ENCODE measurements around the gene TEAD1. TPM values are rescaled to one million over a fixed set of nuclear protein-coding genes. Genes with fewer than 3 reads are reported as not detected.
"Not testable (repeated sequence)": the region's sequence is repeated elsewhere in the genome, so short reads cannot be mapped to it uniquely, and the experiment has no call there.

Gene TEAD1
- total RNA-seq, 1 donor from 2014 or later = 25.7 TPM

DNA sequence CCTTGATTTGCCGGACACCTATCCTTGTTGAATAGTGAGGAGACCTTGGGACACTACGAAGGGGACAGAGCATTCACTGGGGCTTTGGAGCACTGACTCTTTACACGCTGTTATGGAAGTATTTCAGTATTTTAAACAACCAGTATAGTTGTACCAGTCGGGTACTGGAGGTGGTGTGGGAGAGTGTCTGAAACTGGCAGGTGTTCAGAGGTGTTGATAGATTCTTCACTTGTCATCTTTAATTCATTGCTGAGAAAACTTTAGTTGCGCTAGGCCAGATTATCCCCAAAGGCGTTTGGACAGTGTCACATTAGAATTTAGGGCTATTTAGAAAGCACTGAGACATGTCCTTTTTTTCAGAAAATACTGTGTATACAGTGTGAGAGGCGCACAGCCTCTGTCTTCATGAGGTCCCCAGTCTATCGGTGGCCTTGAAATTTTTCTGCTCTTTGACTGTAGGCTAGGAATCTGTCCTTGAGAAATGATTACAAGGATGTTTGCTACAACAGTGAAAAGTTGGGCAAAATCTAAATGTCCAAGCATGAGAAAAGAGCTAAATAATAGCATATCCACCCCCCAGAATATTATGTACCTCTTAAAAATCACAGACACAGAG is 69.7 kb downstream of the TEAD1 start:
- DNase-seq = no peak

DNA sequence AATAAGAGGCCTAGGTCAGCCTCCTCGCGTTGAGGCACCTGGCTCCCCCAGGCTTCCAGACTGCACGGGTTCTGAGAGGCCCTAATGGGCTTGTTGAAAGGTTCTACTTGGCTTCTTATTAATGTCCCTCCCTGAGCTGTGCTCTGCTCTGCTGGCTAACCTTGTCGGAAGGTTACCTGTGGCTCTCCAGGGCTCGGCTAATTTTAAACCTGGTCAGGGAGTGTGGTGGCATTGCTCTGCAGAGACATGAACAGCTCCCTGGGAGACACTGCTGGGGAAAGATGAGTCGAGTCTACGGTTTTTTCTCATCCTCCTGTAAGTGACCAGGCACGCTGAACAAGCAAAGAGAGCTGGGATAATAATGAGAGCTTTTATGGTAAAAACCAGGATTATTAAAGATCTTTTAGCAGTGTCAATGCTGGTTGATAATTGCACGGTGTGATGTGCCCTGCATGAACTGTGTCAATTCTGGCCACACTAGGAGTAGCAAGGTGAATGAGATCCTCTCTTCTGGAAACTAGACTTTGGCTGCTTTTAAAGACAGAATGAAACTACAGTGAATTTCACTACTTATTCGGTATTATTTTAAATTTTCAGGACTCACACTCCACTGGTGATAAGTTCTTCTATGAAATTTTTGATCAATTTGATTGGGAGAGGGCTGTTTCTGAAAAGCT is 70.7 kb downstream of the TEAD1 start:
- no peak for DNase-seq

DNA sequence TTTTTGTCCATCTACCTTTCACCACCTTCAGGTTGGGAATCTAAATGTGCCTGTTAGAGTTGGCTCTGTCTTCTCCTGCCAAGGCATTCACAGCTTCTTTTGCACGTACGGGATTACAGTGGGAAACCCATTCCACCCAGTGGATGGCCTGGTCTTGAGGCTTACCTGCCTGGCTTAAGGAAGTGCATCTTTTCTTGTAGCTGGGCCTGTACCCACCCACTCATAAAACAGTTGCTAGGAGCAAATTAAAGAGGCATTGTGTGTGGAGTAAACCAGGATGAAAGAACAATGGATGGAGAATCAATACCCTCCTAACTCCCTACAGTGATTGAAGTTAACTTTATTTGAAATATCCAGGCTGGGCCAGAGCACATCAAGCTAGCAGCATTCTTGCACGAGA is 71.6 kb downstream of the TEAD1 start:
- DNase-seq = no peak

DNA sequence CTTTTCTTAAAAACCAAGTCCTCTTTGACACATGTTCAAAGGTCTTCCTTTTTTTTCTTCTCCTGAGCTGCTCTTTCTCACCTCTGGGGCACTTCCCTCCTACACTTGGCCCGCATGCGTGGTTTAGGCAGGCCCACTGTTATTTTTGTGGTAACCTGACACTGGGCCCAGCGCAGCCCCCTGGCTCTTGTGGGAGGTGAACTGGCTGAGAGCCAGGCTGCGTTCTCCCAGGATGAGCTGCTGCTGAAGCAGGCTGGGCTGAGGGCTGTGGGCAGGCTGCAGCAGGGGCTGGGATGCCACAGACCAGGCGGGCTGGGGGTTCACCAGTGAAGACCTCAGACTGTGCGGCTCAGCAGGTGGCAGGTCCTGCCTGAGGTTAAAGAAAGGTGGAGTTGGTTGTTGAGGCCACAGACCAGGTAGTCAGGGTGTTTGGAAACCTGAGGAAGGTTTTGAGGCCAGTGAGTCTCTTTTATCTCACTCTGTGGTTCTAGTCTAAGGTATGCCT is 72.4 kb downstream of the TEAD1 start:
- DNase-seq = no peak

DNA sequence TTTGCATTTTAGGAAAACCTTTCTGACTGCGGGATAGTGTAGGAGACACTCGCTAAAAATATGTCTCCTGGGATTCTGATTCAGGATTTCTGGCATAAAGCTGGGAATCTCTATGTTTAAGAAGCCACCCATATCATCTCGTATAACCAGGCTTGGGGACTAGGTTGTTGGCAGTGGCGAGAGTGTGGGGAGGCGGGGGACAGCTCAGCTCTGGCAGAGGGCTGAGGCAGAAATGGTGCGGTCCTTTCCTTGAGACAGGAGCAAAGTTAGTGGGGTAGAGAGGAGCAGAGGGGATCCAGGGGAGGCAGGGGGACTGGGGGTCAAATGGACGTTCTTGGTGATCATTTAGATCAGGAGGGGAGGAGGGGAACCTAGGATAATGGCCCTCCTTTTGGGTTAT is 74.3 kb downstream of the TEAD1 start:
- DNase-seq = no peak

DNA sequence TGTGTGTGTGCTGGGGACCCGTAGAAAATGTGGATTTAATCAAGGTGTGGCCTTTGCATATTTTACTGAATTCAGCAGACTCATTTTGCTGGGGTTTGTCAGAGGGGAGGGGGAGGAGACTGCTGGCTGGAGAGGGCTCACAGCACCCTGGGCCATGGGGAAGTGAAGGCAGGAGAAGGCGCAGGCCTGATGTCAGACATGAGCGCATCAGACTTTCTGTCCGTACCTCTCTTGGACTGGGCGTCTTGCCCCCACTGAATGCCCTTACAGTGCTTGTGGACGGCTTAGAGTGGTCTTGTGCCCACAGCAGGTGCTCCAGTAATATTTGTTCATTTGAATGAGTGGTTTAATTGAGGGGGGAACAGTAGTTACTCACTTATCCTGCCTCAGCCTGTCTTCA is 75.2 kb downstream of the TEAD1 start:
- no peak for DNase-seq

DNA sequence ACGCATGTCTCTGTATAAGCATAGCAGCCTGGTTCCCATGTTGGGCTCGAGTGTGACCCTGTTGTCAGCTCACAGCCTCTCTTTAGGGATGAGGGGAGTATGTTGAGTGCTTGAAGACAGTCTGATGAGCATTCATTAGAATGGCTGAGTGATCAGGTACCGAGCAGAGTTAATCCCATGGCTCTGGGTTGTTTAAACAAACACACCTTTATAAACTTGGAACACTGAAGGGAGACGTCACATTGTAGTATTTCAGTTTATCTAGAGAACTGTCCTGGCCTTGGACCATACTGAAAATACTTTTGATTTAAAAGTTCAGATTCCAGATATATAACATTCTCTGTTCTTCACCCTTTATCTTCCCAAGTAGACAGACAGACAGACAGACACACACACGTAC is 76.0 kb downstream of the TEAD1 start:
- DNase-seq = no peak

DNA sequence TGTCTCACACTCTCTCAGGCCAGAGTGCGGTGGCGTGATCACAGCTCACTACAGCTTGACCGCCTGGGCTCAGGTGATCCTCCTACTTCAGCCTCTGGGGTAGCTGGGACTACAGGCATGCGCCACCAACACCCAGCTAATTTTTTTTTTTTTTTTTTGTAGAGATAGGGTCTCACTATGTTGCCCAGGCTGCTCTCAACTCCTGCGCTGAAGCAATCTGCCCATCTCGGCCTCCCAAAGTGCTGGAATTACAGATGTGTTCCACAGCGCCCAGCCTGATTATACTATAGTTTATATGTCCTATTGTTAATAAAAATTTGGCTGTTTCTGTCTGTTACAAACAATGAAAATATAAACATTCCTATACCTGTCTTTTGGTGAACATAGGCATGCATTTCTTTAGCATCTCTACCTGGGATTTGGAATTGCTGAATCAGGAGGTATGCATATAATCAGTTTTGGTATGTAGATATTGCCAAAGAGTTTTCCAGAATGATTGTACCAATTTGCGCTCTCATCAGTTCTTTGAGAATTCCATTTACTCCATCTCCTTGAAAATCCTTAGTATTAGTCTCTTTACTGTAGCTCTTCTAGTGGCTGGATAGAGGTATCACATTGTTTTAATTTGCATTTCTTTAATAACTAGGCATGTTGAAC is 78.8 kb downstream of the TEAD1 start:
- DNase-seq = no peak

DNA sequence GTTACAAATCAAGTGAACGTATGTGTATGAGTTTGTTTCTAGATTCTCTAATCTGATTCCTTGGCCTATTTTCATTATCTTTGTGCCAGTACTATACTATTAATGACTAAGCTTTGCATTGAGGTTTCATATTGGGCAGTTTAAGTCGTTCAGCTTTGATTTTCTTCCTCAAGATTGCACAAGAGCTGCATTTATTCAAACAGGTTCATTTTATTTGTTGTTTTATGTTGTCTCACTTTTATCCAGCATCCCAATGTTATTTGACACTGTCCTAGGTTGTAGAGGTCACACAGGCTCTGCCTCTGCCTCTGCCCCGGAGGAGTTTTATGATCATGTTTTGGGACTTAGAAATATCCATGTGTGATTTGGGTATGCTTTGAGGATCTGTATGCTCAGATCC is 79.8 kb downstream of the TEAD1 start:
- DNase-seq = no peak

DNA sequence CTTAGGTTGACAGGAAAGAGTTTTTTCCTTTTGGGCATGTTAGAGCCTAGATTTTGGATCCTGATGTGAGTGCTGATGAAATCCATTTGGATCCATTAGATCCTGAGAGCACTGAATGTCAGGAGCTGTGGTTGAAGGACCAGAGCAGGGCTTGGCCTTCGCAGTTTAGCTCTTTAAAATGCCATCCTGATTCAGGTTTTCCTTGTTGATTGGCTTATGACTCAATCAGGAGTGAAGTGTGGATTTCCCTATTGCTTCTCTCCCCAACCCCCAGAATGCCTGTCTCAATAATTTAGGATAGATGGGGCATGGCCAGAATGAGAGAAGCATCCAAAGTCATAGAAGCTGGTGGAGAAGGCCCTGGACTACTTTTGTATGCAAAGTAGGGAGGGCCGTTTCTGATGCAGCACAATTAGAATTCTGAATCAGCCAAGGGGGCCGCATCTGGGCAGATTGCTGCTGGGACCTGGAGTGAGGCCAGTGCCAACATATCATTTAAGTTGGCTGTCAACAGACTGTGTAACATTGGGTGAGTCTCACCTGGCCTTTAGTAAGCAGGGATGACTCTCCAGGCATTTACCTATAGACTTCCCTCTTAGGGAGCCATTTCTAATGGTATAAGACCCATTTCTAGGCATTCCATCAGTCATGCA is 80.5 kb downstream of the TEAD1 start:
- no peak for DNase-seq

DNA sequence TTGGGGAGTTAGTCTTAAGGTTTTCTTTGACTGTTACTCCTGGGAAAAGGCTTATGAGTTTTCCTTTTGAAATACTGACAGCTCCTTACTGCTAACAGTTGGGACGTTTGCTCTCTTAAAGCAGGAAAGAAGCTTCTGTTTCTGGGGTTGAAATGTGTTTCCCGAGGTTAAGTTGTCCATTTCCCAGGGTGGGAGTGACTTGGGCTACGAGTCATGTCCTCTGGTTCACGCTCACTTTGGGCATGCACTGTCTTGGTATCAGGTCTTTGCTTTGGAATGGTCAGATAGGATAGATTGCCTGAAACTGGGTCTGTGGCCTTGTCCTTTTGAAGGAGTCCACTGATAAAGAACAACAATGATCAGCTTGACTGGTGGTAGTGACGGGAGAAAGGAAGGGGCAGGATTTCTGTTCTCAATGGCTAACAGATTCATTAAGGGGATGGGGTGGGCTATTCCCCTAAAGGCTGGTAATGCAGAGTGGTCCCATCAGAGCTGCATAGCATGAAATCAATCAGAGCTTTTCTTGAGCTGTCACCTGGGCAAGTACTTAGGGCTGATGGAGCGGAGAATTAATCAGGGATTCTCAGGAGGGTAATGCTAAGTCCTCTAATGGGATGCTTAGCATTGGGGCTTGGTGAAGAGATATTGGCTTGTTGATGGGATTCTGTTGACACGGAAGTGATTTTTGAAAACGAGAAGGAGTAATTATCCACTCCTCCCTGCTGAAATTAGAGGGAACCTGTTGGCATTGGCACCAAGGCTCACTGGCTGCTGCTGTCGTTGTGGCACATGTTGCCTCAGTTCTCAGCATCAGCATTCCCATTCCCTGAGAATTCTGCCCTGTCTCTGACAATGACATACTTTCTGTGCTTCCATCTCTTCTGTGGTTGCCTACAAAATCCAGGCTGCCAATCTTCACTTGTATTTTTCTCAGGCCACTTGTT is 81.6 kb downstream of the TEAD1 start:
- DNase-seq = no peak

DNA sequence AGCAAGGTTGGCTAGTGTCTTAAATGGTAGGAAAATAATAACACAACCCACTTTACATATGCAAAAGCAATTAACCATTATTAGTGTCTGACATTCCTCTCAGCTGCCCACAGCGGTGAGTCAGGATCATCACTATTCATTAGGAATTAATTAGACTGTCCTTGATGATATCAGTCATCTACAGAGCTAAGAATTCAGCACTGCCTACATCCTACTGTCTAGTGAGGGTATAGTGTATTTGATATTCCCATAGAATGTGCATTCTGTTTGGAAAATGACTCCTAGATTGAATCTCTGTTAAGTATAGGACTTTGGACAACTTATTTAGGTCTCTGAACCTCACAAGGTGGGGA is 82.2 kb downstream of the TEAD1 start:
- DNase-seq = no peak

DNA sequence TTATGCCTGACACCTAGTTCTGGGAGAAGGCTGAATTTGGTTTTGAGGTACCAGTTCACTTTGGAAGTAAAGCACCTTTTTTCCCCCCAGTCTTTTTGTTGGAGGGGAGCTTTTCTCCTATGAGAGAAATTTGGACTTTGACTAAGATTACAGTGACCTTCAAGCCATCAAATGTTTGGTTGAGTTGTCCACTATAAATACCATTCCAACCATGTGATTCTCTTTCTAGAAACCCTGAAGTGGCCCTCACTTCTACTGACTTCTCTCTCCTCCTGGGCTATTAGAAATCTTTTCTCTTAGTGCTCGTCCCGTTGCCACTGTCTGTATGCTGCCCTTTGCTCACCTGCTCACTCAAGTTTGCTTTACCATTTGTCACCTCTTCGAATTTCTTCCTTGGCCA is 82.6 kb downstream of the TEAD1 start:
- no peak for DNase-seq

DNA sequence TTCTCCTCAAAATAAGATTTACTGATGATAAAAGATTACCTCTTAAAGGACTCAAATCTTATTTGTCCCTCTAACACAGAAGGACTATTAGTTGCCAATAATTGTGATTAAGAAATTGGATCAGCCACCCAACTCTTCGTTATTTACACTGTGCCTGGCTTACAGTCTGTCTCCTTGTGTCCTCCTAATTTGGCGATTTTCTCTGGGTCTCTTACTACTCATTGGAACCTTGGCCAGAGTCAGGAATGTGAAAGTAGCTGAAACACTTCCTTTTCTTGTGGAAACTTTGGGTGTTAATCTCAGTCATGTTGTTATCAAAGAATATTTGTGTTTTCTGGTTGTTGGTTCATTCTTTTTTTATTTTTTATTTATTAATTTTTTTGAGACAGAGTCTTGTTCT is 83.2 kb downstream of the TEAD1 start:
- no peak for DNase-seq

DNA sequence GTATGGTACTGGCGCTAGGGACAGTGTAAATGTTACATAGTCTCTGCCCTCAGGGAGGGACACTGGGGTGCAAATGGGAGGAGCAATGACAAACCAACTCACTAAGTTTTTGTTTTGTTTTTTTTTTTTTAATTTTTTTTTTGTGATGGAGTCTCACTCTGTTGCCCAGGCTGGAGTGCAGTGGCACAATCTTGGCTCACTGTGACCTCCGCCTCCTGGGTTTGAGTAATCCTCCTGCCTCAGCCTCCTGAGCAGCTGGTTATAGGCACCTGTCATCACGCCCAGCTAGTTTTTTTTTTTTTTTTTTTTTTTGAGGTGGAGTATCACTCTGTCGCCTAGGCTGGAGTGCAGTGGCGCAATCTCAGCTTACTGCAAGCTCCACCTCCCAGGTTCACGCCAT is 83.9 kb downstream of the TEAD1 start:
- not testable (repeated sequence) for DNase-seq

DNA sequence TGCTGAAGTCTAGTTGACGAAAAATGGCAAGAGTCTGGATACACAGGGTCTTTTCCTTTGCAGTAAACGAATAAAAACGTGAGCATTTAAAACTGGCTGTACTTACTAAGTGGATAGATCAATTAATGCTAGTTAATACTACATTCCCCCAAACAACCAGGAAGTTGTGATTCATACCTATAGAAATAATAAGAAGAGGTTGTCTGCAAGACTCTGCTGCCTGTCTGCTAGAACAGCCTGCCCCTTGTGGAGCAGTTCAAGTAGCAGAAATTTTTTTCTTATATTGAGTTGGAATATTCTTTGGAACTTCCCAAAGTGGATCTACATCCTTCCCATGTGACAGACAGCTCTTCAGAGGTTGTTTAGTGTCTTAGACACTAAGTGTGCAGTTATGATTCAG is 86.8 kb downstream of the TEAD1 start:
- DNase-seq = no peak

DNA sequence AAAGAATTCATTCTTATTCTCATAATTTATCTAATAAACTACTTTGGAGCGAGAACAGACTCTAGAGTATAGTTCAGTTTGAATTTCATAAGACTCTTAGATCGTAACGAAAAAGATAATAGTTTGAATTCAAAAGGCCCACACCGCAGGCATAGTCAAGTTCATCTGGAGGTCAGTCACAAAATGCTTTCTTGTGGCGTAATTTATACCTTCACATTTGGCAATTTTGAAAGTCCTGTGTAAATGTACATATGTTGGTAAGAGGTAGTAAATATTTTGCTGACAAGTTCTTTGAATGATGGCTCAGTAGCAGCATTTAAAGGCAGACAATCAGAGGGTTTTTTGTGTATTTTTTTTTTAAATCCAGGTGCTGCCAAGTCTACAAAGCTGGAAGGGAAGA is 88.1 kb downstream of the TEAD1 start:
- no peak for DNase-seq

DNA sequence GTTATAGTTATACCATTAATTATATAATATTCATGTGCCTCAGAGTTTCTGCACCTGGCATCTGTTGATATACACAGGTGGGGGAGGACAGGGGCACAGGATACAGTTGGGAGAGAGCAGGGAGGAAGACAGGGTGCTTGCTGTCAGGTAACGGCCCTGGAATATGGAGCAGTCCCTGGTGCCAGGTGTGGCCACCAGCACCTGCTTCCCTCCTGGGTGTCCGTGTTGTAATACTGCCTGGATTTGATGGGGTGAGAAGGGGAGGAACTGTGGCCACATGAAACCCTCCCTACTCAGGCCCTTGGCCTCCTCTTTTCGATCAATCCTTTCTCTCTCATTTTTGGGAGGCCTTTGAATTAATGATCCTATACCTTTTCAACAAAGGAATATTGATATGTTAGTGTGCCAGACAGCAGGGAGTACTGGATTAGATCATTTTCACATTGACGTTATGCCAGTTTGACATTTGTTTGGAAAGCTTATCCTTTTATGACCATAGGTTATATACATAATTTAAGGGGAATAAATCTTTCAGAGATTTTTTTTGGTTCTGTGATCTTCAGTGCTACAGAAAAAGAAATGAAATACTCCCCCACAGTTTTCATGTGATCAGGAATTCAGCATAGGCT is 88.6 kb downstream of the TEAD1 start:
- DNase-seq = no peak

DNA sequence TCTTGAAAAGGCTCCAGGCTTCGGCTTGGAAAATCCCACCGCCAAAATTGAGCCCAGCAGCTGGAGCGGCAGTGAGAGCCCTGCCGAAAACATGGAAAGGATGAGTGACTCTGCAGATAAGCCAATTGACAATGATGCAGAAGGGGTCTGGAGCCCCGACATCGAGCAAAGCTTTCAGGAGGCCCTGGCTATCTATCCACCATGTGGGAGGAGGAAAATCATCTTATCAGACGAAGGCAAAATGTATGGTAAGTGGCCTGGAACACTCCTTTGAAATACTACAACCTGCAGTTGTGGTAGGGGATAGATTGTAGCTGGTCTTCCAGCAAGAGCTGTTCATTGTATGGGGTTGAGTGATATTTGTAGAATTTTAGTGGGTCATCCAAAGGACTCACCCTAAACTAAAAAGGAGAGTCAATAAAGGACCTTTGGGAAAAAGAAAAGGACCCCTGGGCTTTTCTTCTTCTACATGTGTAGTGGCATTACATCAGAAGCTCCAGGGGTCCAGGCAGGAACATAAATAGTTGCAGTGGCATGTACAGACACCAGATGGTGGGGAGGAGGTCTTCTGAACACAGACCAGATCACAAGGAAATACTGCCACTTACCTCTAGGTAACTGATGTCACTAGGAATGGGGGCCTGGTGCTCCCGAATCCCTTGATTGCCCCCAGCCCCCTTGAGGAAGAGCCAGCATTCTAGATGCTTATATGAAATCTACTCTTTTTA is 90.1 kb downstream of the TEAD1 start:
- DNase-seq = no peak

DNA sequence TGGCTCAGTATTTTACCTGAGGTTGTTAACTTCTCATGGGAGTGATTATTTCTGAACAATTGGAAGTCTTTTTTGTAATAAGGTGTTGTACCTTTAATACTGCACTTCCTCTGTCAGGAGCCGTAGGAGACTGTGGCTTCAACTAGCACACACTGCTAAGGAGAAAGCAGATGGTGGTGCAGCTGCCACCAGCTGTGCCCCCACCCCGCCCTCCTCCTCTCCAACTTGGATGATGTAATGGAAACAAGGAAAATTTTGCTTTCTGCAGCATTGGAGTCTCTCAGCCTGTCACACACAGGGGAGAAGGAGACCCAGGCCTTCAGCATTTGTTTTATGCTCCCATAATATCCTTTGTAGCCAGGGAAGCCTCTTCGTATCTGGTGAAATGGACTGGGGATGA is 91.2 kb downstream of the TEAD1 start:
- DNase-seq = peak; percentile 20

DNA sequence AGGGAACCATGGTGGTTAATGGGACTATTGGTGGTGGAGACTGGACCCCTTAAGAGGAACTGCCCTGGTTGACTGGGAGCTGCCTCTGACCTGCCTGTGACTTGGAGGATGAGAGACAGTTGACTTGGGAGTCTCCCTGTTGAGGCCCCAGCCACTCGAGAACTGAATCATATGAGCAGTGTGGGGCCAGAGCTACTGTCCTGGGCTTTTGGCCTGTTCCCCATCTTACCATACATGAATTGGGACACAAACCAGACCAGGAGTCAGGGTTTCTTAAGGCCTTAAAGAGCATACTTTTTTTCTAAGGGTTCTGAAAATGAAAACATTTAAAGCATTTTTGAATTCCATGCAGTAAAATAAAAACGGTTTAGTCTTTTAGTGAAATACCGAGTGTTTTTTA is 92.8 kb downstream of the TEAD1 start:
- DNase-seq = no peak
